Ovary (tissue), 9 donors: ENCODE results near the gene AGBL4. TPM values are rescaled to one million over a fixed set of nuclear protein-coding genes. Genes with fewer than 3 reads are reported as not detected.

Source experiments
- DNase-seq, 5 donors: peaks; one replicate each; pipeline ENCODE4 v3.0.0-alpha.2; 2019 to 2020
- H3K27ac ChIP-seq, 2 donors: fragments of 200-600 bp; one replicate each; pipeline versions ENCODE4 v1.5.1 to v1.8.0; 2019 to 2022
- H3K27me3 ChIP-seq: fragments of 200-600 bp; one replicate; pipeline ENCODE4 v1.8.0; 2022
- H3K36me3 ChIP-seq: fragments of 200-600 bp; sonication (generic); one replicate; pipeline ENCODE4 v1.5.1; 2019
- H3K4me1 ChIP-seq: one replicate; pipeline ENCODE4 v1.8.1; 2013; ENCODE audit warnings: mild to moderate bottlenecking, moderate library complexity; ENCODE audit not compliant: insufficient read depth
- H3K4me3 ChIP-seq: fragments of 200-600 bp; sonication (generic); one replicate; pipeline ENCODE4 v1.5.1; 2017
- H3K9me3 ChIP-seq, 2 donors: fragments of 200-600 bp in 1 of 2; sonication (generic) in 1 of 2; one replicate each; pipeline versions ENCODE4 v1.5.1 to v1.8.1; 2013 to 2019; ENCODE audit warnings: mild to moderate bottlenecking in 1 of 2, moderate library complexity in 1 of 2
- CTCF ChIP-seq, 3 donors: fragments of 450-650 bp in 2 of 3; fragments of 200-600 bp in 1 of 3; IDR thresholded peaks; one replicate each; pipeline versions ENCODE4 v1.5.1 to v1.8.0; 2016 to 2022; ENCODE audit warnings: antibody characterized with exemption in 3 of 3, mild to moderate bottlenecking in 1 of 3
- EP300 ChIP-seq: sonication (generic); formaldehyde crosslinking; IDR thresholded peaks from one replicate; pipeline ENCODE4 v1.6.1; 2017; ENCODE audit warnings: antibody characterized with exemption
- POLR2A ChIP-seq: fragments of 450-650 bp; IDR thresholded peaks from one replicate; pipeline ENCODE4 v1.6.1; 2017; ENCODE audit warnings: antibody characterized with exemption, mild to moderate bottlenecking, moderate library complexity
- WGBS, 3 donors: extraction: QIAGEN DNeasy Blood & Tissue Kit in 1 of 3; methylation state at CpG; one replicate each; pipeline versions ENCODE4 v1.1.5 to v1.1.7; 2013 to 2017; 5-methylcytosine and 5-hydroxymethylcytosine counted together
- intact Hi-C, 4 donors: fragments of 100-400 bp; cut with DNase I; formaldehyde crosslinking; loops; one replicate each; pipeline versions ENCODE4 v1.11.0 to v1.15.1; 2022 to 2023
- polyA plus RNA-seq, 2 donors: library from polyadenylated mRNA; stranded (reverse); fragments of 200-250 nt in 1 of 2; fragments of 350-450 nt in 1 of 2; fragmentation: Illumina TruSeq in 1 of 2; extraction: RNeasy Lipid Tissue Mini Kit (QIAGEN cat#74804) in 1 of 2; gene quantifications; one replicate each; pipeline ENCODE4 v1.2.3, GENCODE V29; 2013 to 2014
- total RNA-seq, 7 donors: library from RNA; depleted of rRNA in 2 of 7; stranded (reverse); fragments of >200 nt in 2 of 7; fragmentation: NEBNext Ultra II Directional in 3 of 7; extraction: Animal tissue kit (Norgen Biotek cat#: 25700) in 3 of 7; gene quantifications; one replicate each; pipeline versions ENCODE4 v1.1.0 to v1.2.4, GENCODE V29; 2016 to 2023
- donor health status: DM: no; HTN: no; CAD: no; lungs with moderate emphysema.
- donor health status: DM: no; HTN: no; CAD: no.
- donor health status: Bipolar disorder and iron deficiency.
- donor health status: DM: yes; HTN: yes; CAD: no.
- donor health status: DM: no; HTN: no; CAD: no.
- donor health status: DM: yes; HTN: yes; CAD: no.

Gene AGBL4
- total and polyA plus RNA-seq, 9 donors = 0.15 to 6.2 (median 0.64) TPM

GRCh38 chr1:48588061-48588460 lies 1435.7 kb downstream of the AGBL4 start:
- no peaks in the 10 kb centered on the region for H3K4me1 ChIP-seq
- TF ChIP-seq POLR2A (no peak), EP300 (no peak)
- no peaks in the 10 kb centered on the region for H3K36me3 ChIP-seq
- intact Hi-C loops = no loop called here
- no peak for DNase-seq
- no peak overlapping the region for H3K27ac ChIP-seq
- H3K9me3 ChIP-seq = no peaks in the 10 kb centered on the region
- H3K27me3 ChIP-seq = no peaks in the 10 kb centered on the region
- no peak overlapping the region for H3K4me3 ChIP-seq

- no peaks in the 10 kb centered on the region for H3K36me3 ChIP-seq
- TF ChIP-seq POLR2A (no peak), CTCF (IDR thresholded peaks at IDR 0.05) (no peak), EP300 (no peak)
- no peak for DNase-seq
- no peaks in the 10 kb centered on the region for H3K27me3 ChIP-seq
- WGBS, 3 donors = 86 to 96% (median 86%) methylated on average over 3 of the region's 3 CpGs
- intact Hi-C loops = no loop called here
- no peaks in the 10 kb centered on the region for H3K9me3 ChIP-seq
- no peak overlapping the region for H3K4me3 ChIP-seq
- H3K4me1 ChIP-seq = peaks cover 1% of the 10 kb centered on the region
- H3K27ac ChIP-seq = no peak overlapping the region
These were observed 1441.3 kb downstream of the AGBL4 start for GRCh38 chr1:48582408-48582807.

GRCh38 chr1:48581270-48581669 lies 1442.5 kb downstream of the AGBL4 start:
- H3K4me1 ChIP-seq = peaks cover 1% of the 10 kb centered on the region
- no peak for TF ChIP-seq EP300
- TF ChIP-seq CTCF (IDR thresholded peaks at IDR 0.05) = no peak
- no peak for TF ChIP-seq POLR2A
- H3K27me3 ChIP-seq = no peaks in the 10 kb centered on the region
- H3K4me3 ChIP-seq = no peak overlapping the region
- intact Hi-C loops = no loop called here
- H3K27ac ChIP-seq = no peak overlapping the region
- no peak for DNase-seq
- no peaks in the 10 kb centered on the region for H3K36me3 ChIP-seq
- WGBS, 3 donors = 0 to 2% (median 0%) methylated on average over 2 of the region's 2 CpGs
- no peaks in the 10 kb centered on the region for H3K9me3 ChIP-seq

- WGBS, 3 donors = 37 to 47% (median 38%) methylated on average over 2 of the region's 2 CpGs
- DNase-seq = no peak
- Histone ChIP-seq H3K27me3 (no peaks in the 10 kb centered on the region), H3K4me3 (no peak overlapping the region), H3K9me3 (no peaks in the 10 kb centered on the region), H3K27ac (no peak overlapping the region), H3K4me1 (no peaks in the 10 kb centered on the region), H3K36me3 (no peaks in the 10 kb centered on the region)
- no peak for TF ChIP-seq EP300
- no peak for TF ChIP-seq CTCF (IDR thresholded peaks at IDR 0.05)
- TF ChIP-seq POLR2A = no peak
- intact Hi-C loops = loop anchor here in 1 of 4 donors (10.0 kb wide), 2 partner anchors 118 to 258 kb away; no protein-coding TSS in a partner anchor
These were observed 1447.2 kb downstream of the AGBL4 start for GRCh38 chr1:48576565-48576964.

- no peak overlapping the region for H3K4me3 ChIP-seq
- no peak for TF ChIP-seq POLR2A
- peak in 1 of 3 donors; percentile 16 for TF ChIP-seq CTCF (IDR thresholded peaks at IDR 0.05)
- no peak overlapping the region for H3K27ac ChIP-seq
- intact Hi-C loops = loop anchor here in 1 of 4 donors (10.0 kb wide), 2 partner anchors 122 to 262 kb away; no protein-coding TSS in a partner anchor
- no peaks in the 10 kb centered on the region for H3K9me3 ChIP-seq
- H3K4me1 ChIP-seq = no peaks in the 10 kb centered on the region
- peak; percentile 45 to 60 (median 49) for DNase-seq
- H3K36me3 ChIP-seq = no peaks in the 10 kb centered on the region
- WGBS, 3 donors = 46 to 53% (median 48%) methylated on average over 7 of the region's 7 CpGs
- H3K27me3 ChIP-seq = no peaks in the 10 kb centered on the region
These were observed 1451.0 kb downstream of the AGBL4 start for GRCh38 chr1:48572646-48573258.
